ENCODE measurements around the gene NPHS2. TPM values are rescaled to one million over a fixed set of nuclear protein-coding genes. Genes with fewer than 3 reads are reported as not detected.
"Not testable (repeated sequence)": the region's sequence is repeated elsewhere in the genome, so short reads cannot be mapped to it uniquely, and the experiment has no call there.

The NPHS2 gene
- total RNA-seq, 2 donors from 2014 or later: not detected

- DNase-seq (ENCODE audit: low spot score): no peak
Observed at GRCh38 chr1:179548666-179549367, 26.9 kb downstream of the NPHS2 start.

GRCh38 chr1:179547021-179547535 is 28.7 kb downstream of the NPHS2 start:
- intact Hi-C loops (cut with DNase I): no loop called here
- DNase-seq (ENCODE audit: low spot score): no peak

More at GRCh38 chr1:179548666-179549367, 26.9 kb downstream of the NPHS2 start:
- intact Hi-C loops (cut with DNase I): no loop called here

- DNase-seq (ENCODE audit: low spot score): no peak
- intact Hi-C loops (cut with DNase I): no loop called here
Observed at GRCh38 chr1:179545321-179545720, 30.4 kb downstream of the NPHS2 start.

DNA sequence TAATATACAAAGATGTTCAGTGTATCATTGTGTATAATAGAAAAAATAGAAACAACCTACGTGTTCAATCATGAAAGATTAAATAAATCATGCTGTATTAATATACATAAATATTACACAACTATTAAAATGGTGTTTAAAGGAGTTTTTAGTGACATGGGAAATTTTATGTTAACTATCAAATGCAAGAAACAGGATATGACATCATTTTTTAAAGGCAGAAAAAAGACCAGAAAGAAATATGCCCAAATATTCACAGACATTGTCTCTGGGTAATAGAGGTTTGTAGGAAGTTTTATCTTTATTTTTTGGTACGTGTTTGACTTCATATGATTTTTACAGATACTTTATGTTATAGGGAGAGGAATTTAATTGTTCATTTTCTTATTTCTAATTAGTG is 34.0 kb downstream of the NPHS2 start:
- DNase-seq (ENCODE audit: low spot score): no peak
- intact Hi-C loops (cut with DNase I): no loop called here

DNA sequence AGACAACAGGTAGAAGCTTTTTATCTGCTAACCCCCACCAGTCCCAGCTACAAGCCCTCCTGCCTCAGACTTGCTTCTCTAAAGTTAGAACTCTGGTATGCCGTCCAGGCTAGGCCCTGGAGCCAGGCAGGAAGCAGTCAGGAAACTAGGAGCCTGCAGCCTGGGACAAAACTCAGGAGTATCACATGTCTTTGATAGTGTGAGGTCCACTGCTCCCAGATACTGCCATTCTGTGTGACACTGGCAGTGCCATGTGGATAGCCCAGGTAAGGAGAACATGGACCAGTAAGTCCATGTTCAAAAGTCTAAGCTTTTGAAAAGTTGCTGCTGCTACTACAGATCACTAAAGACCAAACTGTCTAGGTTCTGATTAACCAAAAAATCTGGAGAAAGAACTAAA is 45.4 kb downstream of the NPHS2 start:
- intact Hi-C loops (cut with DNase I): no loop called here

DNA sequence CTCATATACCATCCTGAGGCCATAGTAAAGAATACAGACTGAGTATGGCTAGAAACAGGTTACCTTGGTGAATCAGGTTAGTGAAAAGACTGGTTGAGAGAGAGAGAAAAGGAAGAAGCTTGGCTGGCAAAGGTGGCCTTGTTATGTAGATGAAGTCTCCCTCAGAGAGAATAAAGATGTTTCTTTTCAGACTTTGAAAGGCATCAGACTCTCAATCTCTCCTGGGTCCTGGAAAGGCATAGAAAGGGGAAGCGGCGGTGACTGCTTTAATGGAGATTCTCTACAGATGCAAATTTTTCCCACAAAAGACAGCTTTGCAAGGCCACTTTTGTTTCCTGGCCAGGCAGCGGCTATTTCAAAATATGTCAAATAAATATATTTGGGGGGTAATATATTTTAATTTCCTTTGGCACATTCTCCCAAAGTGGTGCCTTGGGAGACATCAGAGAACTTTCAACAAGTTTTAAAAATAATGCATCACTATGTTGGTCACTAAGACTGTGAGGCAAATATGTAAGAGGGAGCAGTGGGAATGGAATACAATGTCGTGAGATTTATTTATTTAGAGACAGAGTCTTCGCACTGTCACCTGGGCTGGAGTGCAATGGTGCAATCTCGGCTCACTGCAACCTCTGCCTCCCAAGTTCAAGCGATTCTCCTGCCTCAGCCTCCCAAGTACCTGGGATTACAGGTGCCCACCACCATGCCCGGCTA is 46.1 kb downstream of the NPHS2 start:
- intact Hi-C loops (cut with DNase I): no loop called here
- DNase-seq (ENCODE audit: low spot score): no peak

More for the DNA sequence above, 45.4 kb downstream of the NPHS2 start:
- DNase-seq (ENCODE audit: low spot score): no peak

DNA sequence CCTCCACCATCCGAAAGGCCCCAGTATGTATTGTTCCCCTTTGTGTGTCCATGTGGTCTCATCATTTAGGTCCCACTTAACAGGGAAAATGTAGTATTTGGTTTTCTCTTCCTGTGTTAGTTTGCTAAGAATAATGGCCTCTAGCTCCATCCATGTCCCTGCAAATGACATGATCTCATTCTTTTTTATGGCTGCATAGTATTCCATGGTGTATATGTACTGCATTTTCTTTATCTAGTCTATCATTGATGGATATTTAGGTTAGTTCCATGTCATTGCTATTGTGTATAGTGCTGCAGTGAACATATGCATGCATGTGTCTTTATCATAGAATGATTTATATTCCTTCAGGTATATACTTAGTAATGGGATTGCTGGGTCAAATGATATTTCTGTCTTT is 57.2 kb downstream of the NPHS2 start:
- DNase-seq (ENCODE audit: low spot score); intact Hi-C loops (cut with DNase I): not testable (repeated sequence)

DNA sequence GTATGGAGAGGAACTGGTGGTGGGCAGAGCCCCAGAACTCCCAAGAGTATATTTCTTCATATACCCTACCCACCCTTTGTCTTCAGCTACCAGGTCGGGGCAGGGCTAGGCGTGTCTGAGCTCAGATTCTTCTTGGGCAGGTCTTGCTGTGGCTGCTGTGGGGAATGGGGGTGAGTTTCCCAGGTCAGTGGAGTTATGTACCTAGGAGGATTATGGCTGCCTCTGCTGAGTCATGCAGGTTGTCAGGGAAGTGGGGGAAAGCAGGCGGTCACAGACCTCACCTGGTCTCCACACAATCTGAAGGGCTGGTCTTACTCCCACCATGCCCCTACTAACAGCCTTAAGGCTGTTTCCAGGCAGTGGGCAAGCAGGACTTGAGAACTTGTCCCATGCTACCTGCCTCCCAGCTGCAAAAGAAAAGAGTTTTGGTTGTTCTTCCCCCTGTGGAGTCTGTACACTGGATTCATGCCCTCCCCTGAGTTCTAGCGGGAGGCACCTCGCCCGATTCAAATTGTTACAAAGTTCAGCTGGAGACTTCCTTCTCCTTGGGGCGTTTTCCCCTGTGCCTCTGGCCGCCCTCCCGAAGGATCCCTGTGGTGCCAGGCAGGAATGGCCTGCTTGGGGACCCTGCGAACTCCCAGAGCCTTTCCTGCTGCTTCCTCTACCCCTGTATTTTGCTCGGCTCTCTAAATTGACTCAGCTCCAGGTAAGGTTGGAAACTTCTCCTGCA is 58.6 kb downstream of the NPHS2 start:
- intact Hi-C loops (cut with DNase I): no loop called here
- DNase-seq (ENCODE audit: low spot score): no peak

DNA sequence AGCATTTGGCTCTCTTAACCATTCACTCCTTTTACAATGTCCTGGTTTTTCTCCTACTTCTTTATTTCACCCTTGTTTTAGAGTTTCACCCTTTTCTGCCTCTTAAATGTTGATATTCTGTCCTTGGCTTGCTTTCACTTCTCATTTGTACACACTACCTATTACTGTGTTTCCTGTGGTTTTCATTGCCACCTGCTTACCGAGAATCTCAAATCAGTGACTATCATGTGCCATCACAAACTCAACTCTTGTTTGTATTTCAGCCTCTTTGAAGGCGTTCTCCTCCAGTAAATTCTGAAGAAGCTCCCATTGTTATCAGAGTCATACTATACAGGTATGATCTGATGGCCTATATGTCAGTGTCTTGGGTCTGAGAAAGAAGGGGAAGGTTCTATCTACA is 65.7 kb downstream of the NPHS2 start:
- no peak for DNase-seq (ENCODE audit: low spot score)
- intact Hi-C loops (cut with DNase I): no loop called here

DNA sequence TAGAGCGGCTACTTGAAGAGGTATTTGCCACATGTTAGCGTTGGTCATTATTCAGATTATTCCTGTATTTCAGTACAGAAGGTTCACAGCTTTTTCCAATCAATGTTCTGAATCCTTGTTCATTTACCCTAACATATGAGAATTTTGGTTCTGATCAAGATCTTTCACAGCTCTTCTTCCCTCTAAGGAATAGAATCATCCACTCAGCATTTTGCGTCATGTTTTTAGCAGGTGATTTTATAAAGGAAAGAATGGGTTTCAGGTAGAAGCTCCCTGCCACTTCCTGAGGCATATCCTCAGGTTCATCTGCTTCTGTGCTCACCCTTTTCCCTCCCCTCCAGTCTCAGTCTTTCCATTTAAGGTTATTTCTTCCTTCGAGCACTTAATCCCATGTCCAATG is 66.4 kb downstream of the NPHS2 start:
- intact Hi-C loops (cut with DNase I): no loop called here
- no peak for DNase-seq (ENCODE audit: low spot score)

DNA sequence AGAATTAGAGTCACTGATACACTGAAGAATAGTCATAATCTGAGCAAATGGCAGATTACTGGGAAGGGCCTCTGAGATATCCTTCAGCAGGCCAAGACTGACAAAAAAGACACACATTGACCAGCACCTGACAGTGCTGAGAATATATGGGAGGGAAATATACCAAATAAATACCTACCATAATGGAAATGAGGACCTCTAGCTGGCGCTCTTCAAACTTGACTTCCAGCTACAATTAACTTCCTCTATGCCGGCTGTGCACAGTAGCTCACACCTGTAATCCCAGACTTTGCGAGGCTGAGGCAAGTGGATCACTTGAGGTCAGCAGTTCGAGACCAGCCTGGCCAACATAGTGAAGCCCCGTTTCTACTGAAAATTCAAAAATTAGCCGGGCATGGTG is 69.5 kb downstream of the NPHS2 start:
- no peak for DNase-seq (ENCODE audit: low spot score)
- intact Hi-C loops (cut with DNase I): no loop called here

Other genes starting within 250 kb of the NPHS2 start
- gene AXDND1, start 210.0 kb downstream of the NPHS2 start, total RNA-seq: not detected
- not detected for gene TDRD5, start 15.9 kb upstream of the NPHS2 start, total RNA-seq
- gene FAM163A, start 167.3 kb upstream of the NPHS2 start, total RNA-seq: under 1 TPM in 1 of 2 donors, not detected in 1; 0.10 TPM

All from posterior vena cava (tissue), 2 donors.